Adrenal gland (tissue), 5 donors: ENCODE results near the gene THSD7B.

Source experiments
- CTCF ChIP-seq, 6 experiments: fragments of 450-650 bp in 4 of 6; fragments of 200-600 bp in 2 of 6; sonication (generic) in 1 of 6; IDR thresholded peaks; 1 replicate in 5 of 6; 2 replicates in 1 of 6; pipeline versions ENCODE4 v1.5.1 to v1.8.0; 2016 to 2021; ENCODE audit warnings: antibody characterized with exemption in 6 of 6, mild to moderate bottlenecking in 2 of 6, moderate library complexity in 1 of 6
- POLR2A ChIP-seq, 2 donors: fragments of 450-650 bp; IDR thresholded peaks; one replicate each; pipeline ENCODE4 v1.6.1; 2017; ENCODE audit warnings: antibody characterized with exemption in 2 of 2, mild to moderate bottlenecking in 2 of 2, moderate library complexity in 1 of 2
- donor health status: DM: no; HTN: no; CAD: no.

DNA sequence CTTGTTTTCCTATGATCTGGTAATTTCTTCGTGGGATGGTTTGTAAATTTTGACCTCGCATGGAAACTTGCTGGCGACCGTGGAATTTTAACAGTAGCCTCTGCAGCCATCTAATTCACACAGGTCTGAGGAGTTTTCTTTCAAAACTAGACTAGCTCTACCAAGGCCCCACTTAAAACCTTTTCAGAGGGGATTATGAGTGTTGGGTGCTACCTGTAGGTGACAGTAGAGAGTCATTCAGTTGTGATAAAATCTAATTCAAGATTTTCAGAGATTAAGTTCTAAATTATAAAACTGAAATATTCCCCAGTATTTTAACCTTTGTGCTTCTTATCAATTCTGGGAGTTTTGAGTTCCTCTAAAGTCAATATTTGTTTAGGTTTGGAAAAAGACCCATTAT is 31.0 kb downstream of the THSD7B start:
- TF ChIP-seq CTCF (IDR thresholded peaks at IDR 0.05) (no peak), POLR2A (IDR thresholded peaks at IDR 0.05) (no peak)
